ENCODE results near the gene TMBIM4.
"Not testable (repeated sequence)": the region's sequence is repeated elsewhere in the genome, so short reads cannot be mapped to it uniquely, and the experiment has no call there.

Gene TMBIM4

DNA sequence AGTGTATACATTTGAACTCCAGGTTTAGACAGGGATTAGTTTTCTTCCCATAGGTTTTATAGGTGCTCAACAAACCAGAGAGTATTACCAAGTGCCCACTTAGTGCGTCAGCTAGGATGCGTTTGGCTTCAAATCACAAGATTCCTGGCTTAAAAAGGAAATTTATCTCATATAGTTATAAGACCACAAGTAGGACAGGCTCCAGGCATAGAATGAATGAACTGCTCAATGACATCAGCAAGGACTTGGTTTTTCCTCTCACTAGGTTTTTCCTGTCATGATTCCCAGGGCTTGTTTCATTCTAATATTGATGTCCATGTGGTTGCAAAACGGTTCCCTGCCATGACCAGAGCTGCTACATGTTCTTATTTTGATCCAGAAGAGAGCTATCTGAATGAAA, 13.2 kb upstream of the TMBIM4 start:
- no peak for DNase-seq

DNA sequence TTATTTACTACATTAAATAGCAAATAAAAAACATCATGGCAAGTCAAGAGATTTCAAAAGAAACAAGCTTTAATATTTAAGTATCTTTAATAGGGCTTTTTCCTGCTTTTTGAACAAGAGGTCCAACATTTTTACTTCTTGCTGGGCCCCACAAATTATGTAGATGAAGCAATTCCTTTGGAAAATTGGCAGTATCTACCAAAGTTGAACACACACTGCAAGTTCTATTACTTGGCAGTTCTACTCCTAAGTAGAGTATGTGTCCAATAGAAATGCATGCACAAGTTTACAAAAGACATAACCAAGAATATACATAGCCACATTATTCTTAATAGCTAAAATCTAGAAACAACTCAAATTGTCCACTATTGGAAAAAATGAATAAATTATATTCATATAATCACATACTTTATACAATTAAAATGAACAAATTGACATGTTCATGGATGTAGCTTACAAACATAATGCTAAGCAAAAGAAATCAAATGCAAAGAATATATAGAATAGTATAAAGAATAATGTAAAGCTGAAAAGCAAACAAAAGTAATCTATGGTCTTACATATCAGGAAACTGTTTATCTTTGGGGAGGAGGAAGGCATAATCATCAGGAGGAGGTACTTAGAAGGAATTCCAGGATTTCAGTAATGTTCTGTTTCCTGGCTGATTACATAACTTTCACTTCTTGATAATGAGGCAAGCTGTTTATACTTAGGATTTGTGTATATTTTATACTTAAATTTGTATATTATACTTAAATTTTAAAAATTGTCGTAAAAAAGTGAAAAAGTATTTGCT, 6.5 kb upstream of the TMBIM4 start:
- DNase-seq, result peak; percentile 73

DNA sequence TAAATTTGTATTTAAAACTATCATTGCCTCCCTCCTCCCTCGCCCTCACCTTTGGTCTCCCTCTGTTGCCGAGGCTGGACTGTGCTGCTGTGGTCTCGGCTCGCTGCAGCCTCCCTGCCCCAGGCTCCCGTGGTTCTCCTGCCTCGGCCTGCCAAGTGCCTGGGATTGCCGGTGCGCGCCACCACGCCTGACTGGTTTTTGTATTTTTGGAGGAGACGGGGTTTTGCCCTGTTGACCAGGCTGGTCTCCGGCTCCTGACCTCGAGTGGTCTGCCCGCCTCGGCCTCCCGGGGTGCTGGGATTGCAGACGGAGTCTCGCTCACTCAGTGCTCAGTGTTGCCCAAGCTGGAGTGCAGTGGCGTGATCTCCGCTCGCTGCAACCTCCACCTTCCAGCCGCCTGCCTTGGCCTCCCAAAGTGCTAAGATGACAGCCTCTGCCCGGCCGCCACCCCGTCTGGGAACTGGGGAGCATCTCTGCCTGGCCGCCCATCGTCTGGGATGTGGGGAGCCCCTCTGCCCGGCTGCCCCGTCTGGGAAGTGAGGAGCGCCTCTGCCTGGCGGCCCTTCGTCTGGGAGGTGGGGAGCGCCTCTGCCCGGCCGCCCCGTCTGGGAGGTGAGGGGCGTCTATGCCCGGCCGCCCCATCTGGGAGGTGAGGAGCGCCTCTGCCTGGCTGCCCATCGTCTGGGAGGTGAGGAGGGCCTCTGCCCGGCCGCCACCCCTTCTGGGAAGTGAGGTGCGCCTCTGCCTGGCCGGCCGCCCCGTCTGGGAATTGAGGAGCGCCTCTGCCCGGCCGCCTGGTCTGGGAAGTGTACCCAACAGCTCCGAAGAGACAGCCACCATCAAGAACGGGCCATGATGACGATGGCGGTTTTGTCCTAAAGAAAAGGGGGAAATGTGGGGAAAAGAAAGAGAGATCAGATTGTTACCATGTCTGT, 4.9 kb upstream of the TMBIM4 start:
- not testable (repeated sequence) for DNase-seq

DNA sequence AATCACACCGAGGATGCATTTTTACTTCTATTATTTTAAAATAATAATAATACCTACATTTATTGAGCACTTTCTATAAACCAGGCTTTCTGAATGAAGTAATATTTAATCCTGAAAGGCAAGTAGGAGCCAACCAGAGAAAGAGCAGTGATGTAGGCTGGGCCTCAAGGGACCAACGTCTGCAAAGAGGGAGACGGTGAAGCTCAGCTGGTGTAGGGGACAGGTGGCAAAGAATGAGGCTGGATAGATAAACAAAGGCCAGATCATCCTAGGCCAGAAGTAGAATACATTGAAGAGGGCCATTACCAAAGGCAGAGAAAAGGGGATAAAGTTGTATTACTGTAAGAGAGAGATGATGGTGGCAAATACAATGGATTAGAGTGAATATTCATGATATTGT, 810 bp upstream of the TMBIM4 start:
- DNase-seq, result no peak

DNA sequence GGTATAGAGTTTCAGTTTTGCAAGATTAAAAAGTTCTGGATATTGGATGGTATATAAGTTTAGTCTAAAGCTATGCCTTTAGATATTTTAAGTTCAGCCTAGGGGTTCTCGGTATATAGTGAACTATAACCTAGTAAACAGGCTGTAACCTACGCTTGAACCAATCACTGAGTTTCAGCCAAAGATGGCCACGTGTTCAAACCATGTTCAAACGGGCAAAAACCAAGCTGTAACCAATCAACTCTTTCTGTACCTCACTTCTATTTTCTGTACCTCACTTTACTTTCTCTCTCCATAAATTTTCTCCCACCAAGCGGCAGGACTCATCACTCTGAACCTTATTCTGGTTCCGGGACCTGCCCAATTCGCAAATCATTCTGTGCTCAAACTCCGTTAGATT, 1.4 kb downstream of the TMBIM4 start:
- DNase-seq, result no peak

DNA sequence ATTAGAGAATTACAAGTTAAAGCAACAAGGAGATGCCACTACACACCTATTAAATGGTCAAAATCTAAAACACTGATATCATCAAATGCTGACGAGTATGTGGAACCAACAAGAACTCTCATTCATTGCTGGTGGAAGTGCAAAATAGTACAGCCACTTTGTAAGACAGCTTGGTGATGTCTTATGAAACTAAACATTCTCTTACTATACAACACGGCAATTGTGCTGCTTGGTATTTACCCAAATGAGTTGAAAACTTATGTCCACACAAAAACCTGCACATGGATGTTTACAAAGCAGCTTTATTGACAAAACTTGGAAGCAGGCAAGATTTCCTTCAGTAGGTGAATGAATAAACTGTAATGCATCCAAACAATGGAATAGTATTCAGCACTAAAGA, 3.2 kb downstream of the TMBIM4 start:
- no peak for DNase-seq

DNA sequence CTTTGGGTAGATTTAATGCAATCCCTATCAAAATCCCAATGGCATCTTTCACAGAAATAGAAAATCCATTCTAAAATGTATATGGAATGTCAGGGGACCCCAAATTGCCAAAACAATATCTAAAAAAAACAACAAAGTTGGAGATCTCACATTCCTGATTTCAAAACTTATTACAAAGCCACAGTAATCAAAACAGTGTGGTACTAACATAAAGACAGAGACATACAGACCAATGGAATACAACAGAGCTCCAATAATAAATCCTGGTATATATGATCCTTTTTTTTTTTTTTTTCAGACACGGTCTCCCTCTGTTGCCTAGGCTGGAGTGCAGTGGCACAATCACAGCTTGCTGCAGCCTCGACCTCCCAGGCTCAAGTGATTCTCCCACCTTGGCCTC, 4.7 kb downstream of the TMBIM4 start:
- no peak for DNase-seq

DNA sequence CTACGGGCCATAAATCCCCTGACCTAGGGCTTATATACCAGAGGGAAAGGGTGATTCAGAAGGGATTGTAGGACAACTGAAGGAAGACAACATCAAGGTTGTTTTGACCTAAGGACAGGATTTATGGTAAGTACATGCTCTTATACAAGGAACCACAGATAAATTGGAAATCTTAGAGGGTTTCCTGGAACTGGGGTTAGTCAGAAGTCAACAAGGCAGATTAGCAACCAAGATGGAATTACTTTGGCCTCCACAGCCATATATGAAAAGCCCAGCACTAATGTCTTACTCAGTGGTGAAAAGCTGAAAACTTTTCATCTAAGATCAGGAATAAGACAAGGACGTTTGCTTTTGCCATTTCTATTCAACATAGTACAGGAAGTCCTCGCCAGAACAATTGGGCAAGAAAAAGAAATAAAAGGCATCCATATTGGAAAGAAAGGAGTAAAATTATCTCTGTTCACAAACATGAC, 5.4 kb downstream of the TMBIM4 start:
- DNase-seq, result no peak

DNA sequence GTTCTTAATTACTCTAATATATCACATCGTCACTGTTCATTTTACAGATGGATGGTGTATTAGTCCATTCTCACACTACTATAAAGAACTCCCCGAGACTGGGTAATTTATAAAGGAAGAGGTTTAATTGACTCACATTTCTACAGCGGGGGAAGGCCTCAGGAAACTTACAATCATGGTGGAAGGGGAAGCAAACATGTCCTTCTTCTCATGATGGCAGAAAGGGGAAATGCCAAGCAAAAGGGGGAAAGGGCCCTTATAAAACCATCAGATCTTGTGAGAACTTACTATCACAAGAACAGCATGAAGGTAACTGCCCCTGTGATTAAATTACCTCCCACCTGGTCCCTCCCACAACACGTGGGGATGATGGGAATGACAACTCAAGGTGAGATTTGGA, 6.5 kb downstream of the TMBIM4 start:
- DNase-seq, result no peak

DNA sequence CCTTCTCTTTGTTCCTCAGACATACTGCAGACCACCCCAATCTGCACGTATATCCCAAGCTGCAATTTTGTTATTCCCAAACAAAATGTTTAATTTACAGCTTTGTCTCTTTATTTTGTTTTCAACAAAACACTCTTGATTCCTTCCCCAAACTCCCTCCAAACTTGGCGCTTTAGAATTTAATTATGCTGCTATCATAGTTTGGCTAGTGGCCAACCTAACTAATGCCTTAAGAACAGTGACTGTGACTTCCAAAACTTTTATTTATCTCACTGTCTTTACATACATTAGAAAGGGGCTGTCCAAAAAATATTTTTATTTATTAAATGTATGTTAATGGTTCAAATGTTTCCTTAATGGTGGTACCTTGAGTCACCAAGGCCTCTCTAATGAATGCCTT, 7.1 kb downstream of the TMBIM4 start:
- DNase-seq, result no peak

DNA sequence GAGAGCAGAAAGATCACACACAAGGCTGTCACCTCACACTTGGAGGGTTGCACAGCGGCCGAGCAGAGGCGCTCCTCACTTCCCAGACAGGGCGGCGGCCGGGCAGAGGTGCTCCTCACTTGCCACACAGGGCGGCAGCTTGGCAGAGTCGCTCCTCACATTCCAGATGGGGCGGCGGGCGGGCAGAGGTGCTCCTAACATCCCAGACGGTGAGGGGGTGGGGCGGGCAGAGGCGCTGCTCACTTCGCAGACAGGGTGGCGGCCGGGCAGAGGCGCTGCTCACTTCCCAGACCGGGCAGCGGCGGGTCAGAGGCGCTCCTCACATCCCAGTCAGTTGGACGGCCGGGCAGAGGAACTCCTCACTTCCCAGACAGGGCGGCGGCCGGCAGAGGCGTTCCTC, 9.1 kb downstream of the TMBIM4 start:
- no peak for DNase-seq

DNA sequence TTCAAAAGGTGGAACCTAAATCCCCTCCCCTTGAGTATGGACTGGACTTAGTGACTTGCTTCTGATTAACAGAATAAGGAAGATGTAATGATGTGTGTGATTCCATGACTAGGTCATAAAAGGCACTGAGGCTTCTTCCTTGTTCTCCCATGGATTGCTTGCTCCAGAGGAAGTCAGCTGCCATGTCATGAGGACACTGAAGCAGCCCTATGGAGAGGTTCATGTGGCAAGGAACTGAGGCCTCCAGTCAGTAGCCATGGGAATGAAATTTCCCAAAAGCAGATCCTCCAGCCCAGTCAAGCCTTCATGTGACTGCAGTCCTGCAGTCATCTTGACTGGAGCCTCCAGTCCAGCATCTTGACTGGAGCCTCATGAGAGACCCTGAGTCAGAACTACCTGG, 10.7 kb downstream of the TMBIM4 start:
- DNase-seq, result no peak

DNA sequence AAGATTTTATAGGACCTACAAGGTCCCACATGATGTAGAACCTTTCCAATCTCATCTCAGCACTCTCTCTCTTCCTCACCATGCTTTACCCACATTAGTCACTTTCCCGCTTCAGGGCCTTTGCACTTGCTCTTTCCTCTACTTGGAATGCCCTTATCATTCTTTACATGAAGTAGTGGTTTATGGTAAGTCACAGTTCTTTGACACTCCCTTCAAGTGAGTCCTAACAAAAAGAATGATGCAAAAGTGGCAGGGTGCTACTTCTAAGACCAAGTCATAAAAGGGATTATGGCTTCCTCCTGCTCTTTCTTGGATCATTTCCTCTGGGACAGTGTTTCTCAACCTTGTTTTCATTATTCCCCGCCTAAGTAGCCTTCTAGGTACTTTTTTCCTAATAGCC, 13.1 kb downstream of the TMBIM4 start:
- no peak for DNase-seq

DNA sequence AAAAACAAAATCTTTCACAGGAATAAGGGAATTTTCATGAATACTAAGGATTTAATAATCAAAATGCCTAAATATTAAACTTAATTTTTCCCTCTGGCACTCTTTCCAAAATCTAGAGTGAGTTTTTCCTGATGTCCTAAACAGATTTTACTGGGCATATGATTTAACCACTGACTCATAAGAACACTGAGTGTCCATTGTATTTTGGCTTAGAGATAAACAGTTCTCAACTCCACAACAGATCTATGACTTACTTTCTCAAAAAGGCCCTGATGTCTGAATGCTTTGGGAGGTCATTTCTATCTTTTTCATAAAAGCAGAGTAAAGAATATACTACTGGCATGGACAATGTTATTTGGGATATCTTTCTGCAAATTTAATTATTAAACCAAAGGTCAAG, 15.0 kb downstream of the TMBIM4 start:
- no peak for DNase-seq

DNA sequence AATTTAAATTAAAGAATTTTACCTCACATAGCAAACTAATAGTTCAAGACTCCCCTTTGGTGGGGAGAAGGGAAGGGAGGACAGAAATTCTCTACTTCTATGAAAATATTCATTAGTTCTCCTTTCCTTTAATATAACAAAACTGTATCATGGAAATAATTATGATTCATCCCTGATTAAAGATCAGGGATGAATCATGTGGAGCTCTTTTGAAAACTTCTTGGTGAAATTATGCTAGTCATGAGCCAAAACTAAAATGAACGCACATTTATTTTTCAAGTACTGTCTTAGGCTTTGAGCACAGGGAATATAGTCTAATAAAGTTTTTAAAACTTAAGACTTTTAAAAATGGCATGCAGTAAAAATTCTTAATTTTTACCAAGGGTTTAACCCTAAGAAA, 17.1 kb downstream of the TMBIM4 start:
- no peak for DNase-seq

DNA sequence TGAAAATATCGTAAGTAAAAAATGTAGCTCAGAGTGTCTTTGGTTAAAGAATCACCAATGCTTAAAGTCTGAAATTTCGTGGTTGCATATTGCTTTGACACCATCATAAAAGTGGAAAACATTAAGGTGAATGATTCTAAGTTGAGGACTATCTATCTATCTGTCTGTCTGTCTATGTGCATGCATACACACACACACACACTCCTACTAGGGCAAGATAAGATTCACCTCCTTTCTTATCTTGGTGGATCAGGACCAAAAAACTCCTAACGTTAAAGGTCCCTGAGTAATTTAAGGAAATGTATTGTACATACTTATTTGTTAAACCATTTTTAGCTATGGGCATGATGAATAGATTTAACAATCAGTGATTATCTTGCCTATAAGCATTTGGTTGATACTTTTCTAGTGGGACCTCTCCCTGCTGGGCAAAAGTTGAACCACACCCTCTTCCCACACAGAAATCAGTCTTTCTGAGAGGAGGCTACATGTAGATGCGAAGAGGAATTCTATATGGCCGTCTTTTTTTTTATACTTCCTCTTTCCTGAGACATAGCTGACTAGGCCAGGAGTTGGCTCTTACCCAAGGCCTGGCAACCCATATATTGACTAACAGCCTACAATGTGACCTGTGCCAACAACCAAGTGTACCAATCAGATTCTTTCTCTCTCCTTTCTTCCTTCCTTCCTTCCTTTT, 19.9 kb downstream of the TMBIM4 start:
- no peak for DNase-seq

DNA sequence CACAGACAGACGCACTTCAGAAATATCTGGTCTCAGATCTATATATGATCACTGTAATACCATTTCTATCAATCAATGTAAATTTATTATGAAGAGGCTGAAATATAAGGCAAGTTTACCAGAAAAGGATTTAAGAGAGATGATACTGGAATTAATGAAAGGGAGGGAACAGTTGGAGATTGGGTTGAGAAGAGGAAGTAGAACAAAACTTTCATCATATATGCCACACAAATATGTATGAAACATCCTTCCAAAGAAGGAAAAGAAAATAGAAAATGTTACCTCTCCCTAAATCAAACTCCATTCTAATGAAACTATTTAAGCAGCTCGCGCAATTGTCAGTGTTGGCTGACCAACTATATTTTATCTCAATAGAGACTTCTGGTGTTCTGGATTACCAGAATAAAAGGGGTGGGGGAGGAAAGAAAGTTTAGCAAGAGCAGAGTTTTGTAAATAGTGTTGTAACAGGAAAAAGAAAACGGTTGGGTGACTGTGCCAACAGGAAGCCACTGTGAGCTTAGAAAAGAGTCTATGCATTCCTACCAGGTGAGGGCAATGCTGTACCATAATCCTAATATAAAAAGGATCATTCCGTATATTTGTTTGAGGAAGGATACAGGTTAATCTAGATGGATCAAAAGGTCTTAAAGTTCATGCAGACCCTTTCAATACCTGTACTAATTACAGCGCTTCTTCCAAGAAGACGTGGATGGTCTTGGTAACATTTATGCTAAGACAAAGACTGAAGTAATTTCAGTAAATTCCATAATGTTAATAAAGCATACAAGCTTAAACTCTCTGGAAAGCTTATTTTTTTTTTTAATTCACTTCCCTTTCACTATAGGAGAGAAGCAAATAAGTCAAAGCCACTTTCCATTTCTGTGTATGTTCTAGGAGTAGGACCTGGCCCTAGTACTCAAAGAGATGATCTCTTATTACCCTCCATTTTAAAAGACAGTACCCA, 24.7 kb downstream of the TMBIM4 start:
- DNase-seq, result peak; percentile 63

DNA sequence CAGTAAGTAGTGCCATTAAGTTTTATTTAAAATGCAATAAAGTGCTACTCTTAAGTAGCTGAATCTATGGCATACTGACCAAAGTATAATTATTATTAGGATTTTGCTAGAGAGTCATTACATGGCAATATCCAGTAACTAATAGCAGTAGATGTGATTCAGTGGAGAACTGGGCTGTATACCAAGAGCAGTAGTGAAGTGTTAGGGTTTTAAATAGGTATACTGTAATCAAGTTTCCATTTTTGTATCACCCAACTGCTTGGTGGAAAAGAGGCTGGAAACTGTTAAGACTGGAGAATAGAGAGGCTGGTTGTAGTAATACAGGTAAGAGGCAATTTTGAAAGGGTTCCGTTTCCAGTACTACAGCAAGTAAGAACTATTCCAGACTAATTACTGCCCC, 25.9 kb downstream of the TMBIM4 start:
- no peak for DNase-seq

DNA sequence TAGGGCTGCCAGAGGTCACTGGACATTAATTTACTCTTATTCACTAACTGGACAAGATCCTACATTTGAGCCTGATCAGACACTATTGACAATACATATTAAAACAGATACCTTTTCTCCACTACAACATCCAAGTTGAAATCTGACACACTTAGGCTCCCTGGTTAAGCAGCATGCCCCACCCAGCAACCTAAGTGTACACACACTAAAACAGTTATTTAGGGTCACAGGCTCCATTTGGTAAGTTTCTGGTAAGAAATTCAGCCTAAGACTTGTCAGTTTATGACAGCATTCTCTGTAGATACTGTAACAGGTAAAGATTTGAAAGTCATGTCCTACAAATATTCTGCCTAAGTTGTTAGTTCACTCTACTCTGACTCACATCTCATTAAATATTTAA, 27.0 kb downstream of the TMBIM4 start:
- no peak for DNase-seq

DNA sequence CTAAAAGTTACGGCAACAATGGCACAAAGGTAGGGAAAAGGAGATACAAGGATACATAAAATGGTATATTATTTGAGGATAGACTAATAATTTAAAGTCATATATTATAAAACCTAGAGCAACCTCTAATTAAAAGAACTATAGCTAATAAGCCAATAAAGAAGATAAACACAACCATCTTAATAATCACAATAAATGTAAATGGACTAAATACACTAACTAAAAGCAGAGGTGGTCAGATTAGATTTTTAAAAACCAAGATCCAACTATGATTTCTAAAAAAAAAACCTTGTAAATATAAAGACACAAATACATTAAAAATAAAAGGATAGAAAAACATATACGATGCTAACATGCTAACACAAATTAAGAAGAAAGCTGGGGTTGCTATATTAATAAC, 28.5 kb downstream of the TMBIM4 start:
- DNase-seq, result no peak

DNA sequence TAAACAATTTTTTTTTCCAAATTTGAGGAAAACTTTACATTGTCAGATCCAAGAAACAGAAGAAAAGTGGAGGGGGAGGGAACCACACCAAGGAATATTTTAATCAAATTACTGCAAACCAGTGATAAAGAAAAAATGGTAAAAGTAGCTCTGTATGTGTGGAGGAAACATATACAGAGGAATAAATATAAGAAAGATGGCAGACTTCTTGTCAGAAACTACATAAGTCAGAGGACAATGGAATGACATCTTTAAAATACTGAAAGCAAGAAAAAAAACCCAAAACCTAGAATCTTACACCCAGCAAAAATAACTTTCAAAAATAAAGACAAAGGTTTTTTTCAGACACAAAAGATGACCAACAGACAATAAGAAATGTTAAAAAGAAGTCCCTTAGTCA, 29.1 kb downstream of the TMBIM4 start:
- DNase-seq, result peak; percentile 10

DNA sequence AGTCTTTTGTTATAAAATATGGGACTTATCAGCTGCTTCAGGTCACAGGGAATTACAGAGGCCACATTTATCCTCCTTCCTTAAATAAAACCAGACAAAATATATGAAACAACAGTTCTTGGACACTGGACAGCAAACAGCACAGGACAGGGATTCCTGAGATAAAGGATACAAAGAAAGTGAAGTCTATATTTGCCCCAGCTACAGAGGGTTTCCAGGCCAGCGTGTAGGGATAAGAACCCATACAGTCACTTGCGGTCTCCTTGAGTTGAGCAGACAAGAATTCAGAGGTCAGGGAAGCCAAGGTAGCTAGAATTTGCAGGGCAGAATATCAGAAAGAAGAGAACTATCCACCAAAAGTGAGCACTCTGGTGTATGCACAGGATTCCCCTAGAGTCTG, 30.5 kb downstream of the TMBIM4 start:
- no peak for DNase-seq
